Fibroblast of skin of back (primary cell): ENCODE data around the gene POU2AF1.

Source experiments
- DNase-seq: peaks from one replicate; pipeline ENCODE4 v3.0.0-alpha.2; 2013

POU2AF1 gene

GRCh38 chr11:111384494-111384893 lies 5.4 kb upstream of the POU2AF1 start:
- DNase-seq, result no peak

GRCh38 chr11:111382451-111382850 lies 3.4 kb upstream of the POU2AF1 start:
- no peak for DNase-seq

- DNase-seq, result no peak
Observed at GRCh38 chr11:111379602-111380136, 594 bp upstream of the POU2AF1 start.

GRCh38 chr11:111378185-111378860 lies 752 bp downstream of the POU2AF1 start:
- DNase-seq, result no peak

- DNase-seq, result no peak
Observed at GRCh38 chr11:111376181-111376871, 2.7 kb downstream of the POU2AF1 start.

- no peak for DNase-seq
Observed at GRCh38 chr11:111373590-111373989, 5.5 kb downstream of the POU2AF1 start.

GRCh38 chr11:111372538-111372937 lies 6.5 kb downstream of the POU2AF1 start:
- no peak for DNase-seq

GRCh38 chr11:111370902-111371578 lies 8.0 kb downstream of the POU2AF1 start:
- DNase-seq, result no peak

GRCh38 chr11:111370270-111370901 lies 8.7 kb downstream of the POU2AF1 start:
- no peak for DNase-seq

GRCh38 chr11:111368285-111368560 lies 10.9 kb downstream of the POU2AF1 start:
- no peak for DNase-seq

- DNase-seq, result no peak
Observed at GRCh38 chr11:111367411-111368284, 11.4 kb downstream of the POU2AF1 start.

GRCh38 chr11:111366560-111367410 lies 12.3 kb downstream of the POU2AF1 start:
- DNase-seq, result no peak

GRCh38 chr11:111365722-111366559 lies 13.1 kb downstream of the POU2AF1 start:
- DNase-seq, result no peak

- no peak for DNase-seq
Observed at GRCh38 chr11:111364503-111364902, 14.6 kb downstream of the POU2AF1 start.

- DNase-seq, result no peak
Observed at GRCh38 chr11:111363985-111364384, 15.1 kb downstream of the POU2AF1 start.

GRCh38 chr11:111362887-111363411 lies 16.1 kb downstream of the POU2AF1 start:
- no peak for DNase-seq

- no peak for DNase-seq
Observed at GRCh38 chr11:111361874-111362273, 17.2 kb downstream of the POU2AF1 start.

- DNase-seq, result no peak
Observed at GRCh38 chr11:111361052-111361801, 17.8 kb downstream of the POU2AF1 start.
